HepG2 (cell line): ENCODE data around the gene PXMP4. TPM values are rescaled to one million over a fixed set of nuclear protein-coding genes. Genes with fewer than 3 reads are reported as not detected.

Experiments used
- EP300 ChIP-seq, 3 experiments: sonication (generic) in 1 of 3; formaldehyde crosslinking in 1 of 3; IDR thresholded peaks; 2 replicates each; pipeline versions ENCODE4 v1.5.1 to v1.6.1; 2011 to 2020; ENCODE audit warnings: low read depth in 2 of 3, low read length in 2 of 3, borderline replicate concordance in 1 of 3, improper control_type of control experiment in 1 of 3, mild to moderate bottlenecking in 1 of 3, missing genetic modification reagents in 1 of 3, moderate library complexity in 1 of 3
- GFI1 ChIP-seq: sonication (generic); formaldehyde crosslinking; IDR thresholded peaks from 2 replicates; pipeline ENCODE4 v1.5.0; 2020; ENCODE audit warnings: missing genetic modification reagents, mild to moderate bottlenecking, borderline replicate concordance
- HMG20A ChIP-seq: IDR thresholded peaks from 2 replicates; pipeline ENCODE4 v1.6.1; 2016; ENCODE audit warnings: borderline replicate concordance
- HMGXB3 ChIP-seq: sonication (generic); formaldehyde crosslinking; IDR thresholded peaks from 2 replicates; pipeline ENCODE4 v1.4.0; 2020; ENCODE audit warnings: missing genetic modification reagents, borderline replicate concordance
- HOMEZ ChIP-seq: IDR thresholded peaks from 2 replicates; pipeline ENCODE4 v1.6.1; 2016; ENCODE audit warnings: low read depth
- HOXA7 ChIP-seq: sonication (generic); formaldehyde crosslinking; IDR thresholded peaks from 2 replicates; pipeline ENCODE4 v1.8.1; 2022; ENCODE audit warnings: mild to moderate bottlenecking, missing genetic modification reagents, moderate library complexity
- NR2F2 ChIP-seq: IDR thresholded peaks from 2 replicates; pipeline ENCODE4 v1.6.1; 2012; ENCODE audit warnings: low read depth, inconsistent platforms, borderline replicate concordance
- NR2F6 ChIP-seq, 2 experiments: IDR thresholded peaks; 2 replicates each; pipeline ENCODE4 v1.6.1; 2016; ENCODE audit warnings: antibody characterized with exemption in 1 of 2, mild to moderate bottlenecking in 1 of 2
- PRDM15 ChIP-seq: sonication (generic); formaldehyde crosslinking; IDR thresholded peaks from 2 replicates; pipeline ENCODE4 v1.4.0; 2020; ENCODE audit warnings: missing genetic modification reagents
- SKI ChIP-seq: fragments of 450-650 bp; IDR thresholded peaks from one replicate; pipeline ENCODE4 v1.6.1; 2018; ENCODE audit warnings: mild to moderate bottlenecking; ENCODE audit not compliant: partially characterized antibody
- ZBTB34 ChIP-seq: sonication (generic); formaldehyde crosslinking; IDR thresholded peaks from 2 replicates; pipeline ENCODE4 v1.8.0; 2022; ENCODE audit warnings: mild to moderate bottlenecking, missing genetic modification reagents
- ZNF337 ChIP-seq: sonication (generic); formaldehyde crosslinking; IDR thresholded peaks from 2 replicates; pipeline ENCODE4 v1.5.1; 2020; ENCODE audit warnings: missing genetic modification reagents, low read depth, mild to moderate bottlenecking, borderline replicate concordance
- ZNF577 ChIP-seq: sonication (generic); formaldehyde crosslinking; IDR thresholded peaks from 2 replicates; pipeline ENCODE4 v1.4.0; 2020; ENCODE audit warnings: mild to moderate bottlenecking, low read depth, missing genetic modification reagents, borderline replicate concordance
- polyA plus RNA-seq, 8 experiments: library from polyadenylated mRNA; depleted of rRNA in 3 of 8; stranded (reverse) in 7 of 8; unstranded in 1 of 8; fragments of >200 nt; fragmentation: Illumina TruSeq in 4 of 8; extraction: Trizol in 4 of 8; gene quantifications; 2 replicates each; pipeline versions ENCODE4 v1.2.1 to v1.2.3, GENCODE V29; 2011 to 2016; ENCODE audit warnings: low read depth in 4 of 8, missing spikeins in 1 of 8, mixed read lengths in 1 of 8; ENCODE audit not compliant: insufficient read depth in 1 of 8
- total RNA-seq, 5 experiments: library from RNA; depleted of rRNA; stranded (reverse); fragments of >200 nt; fragmentation: Illumina TruSeq; extraction: Trizol; gene quantifications; 2 replicates each; pipeline ENCODE4 v1.2.3, GENCODE V29; 2016; ENCODE audit warnings: low read depth in 1 of 5
- TF ChIP-seq, protein P1 (sequence below), 2 experiments: sonication (generic) in 1 of 2; formaldehyde crosslinking in 1 of 2; IDR thresholded peaks; 2 replicates each; pipeline versions ENCODE4 v1.5.1 to v1.6.1; 2011 to 2020; ENCODE audit warnings: borderline replicate concordance in 1 of 2, low read depth in 1 of 2, low read length in 1 of 2, mild to moderate bottlenecking in 1 of 2, missing genetic modification reagents in 1 of 2, moderate library complexity in 1 of 2

PXMP4 gene
- total and polyA plus RNA-seq, 2 of the 13 experiments (the other 11 are each of a cell fraction or from before 2014, with no cell fraction given), result not detected

DNA sequence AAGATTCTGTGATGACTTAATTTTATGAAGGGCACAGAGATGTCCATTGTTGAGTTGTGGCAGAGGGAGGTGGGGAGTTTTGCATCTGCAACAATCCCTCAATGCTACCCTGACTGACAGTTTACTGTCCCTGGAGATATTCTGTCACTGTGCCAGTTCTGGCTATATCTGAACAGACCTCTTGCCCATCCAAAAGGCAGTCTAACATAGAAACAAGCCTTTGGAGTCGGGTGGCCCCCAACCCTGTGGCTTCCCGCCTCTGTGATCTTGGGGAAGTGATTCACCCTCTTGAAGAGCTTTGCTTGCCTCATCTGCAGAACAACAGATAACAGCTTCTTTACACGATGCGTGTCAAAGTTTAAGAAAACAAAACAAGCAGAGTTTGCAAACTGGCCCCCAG, 30.1 kb downstream of the PXMP4 start (continued):
- TF ChIP-seq, protein P1, sequence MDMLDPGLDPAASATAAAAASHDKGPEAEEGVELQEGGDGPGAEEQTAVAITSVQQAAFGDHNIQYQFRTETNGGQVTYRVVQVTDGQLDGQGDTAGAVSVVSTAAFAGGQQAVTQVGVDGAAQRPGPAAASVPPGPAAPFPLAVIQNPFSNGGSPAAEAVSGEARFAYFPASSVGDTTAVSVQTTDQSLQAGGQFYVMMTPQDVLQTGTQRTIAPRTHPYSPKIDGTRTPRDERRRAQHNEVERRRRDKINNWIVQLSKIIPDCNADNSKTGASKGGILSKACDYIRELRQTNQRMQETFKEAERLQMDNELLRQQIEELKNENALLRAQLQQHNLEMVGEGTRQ (IDR thresholded peaks at IDR 0.05; ENCODE audit: low read depth, low read length), result no peak
- TF ChIP-seq, protein P1 (CRISPR knock-in tag; IDR thresholded peaks at IDR 0.05; ENCODE audit: borderline replicate concordance), result no peak
- TF ChIP-seq ZNF577, result no peak
- TF ChIP-seq HMGXB3 (CRISPR knock-in tag), result no peak
- TF ChIP-seq NR2F2, result 0 out of 2 replicates have a peak, but pooled peaks have one; percentile 19
- TF ChIP-seq NR2F6 (IDR thresholded peaks at IDR 0.05), result 0 out of 2 replicates have a peak, but pooled peaks have one; percentile 26
- no peak for TF ChIP-seq NR2F6 (CRISPR knock-in tag; IDR thresholded peaks at IDR 0.05)
- TF ChIP-seq PRDM15 (CRISPR knock-in tag), result no peak
- peak in 1 of 2 experiments; percentile 76; a peak in 2 of 4 replicates for TF ChIP-seq EP300 (IDR thresholded peaks at IDR 0.05; ENCODE audit: low read depth in 2 of 2, low read length in 2 of 2)
- no peak; the same call in 1 of the 2 replicates for TF ChIP-seq EP300 (CRISPR knock-in tag; IDR thresholded peaks at IDR 0.05; ENCODE audit: borderline replicate concordance)
- peak; percentile 25; the same call in 1 of the 2 replicates for TF ChIP-seq HMG20A (CRISPR knock-in tag)
- no peak for TF ChIP-seq ZBTB34 (CRISPR knock-in tag)
- TF ChIP-seq HOXA7 (CRISPR knock-in tag), result no peak
- no peak for TF ChIP-seq HOMEZ (CRISPR knock-in tag)
- no peak for TF ChIP-seq SKI
- TF ChIP-seq GFI1 (CRISPR knock-in tag), result no peak
- no peak for TF ChIP-seq ZNF337
